Astrocyte of the hippocampus (primary cell): ENCODE data around the gene BARX1.

Experiments used
- DNase-seq: peaks from one replicate; pipeline ENCODE4 v3.0.0; 2011; ENCODE audit warnings: low read depth, low spot score

Gene BARX1

GRCh38 chr9:93917121-93917853, 37.9 kb downstream of the BARX1 start:
- DNase-seq: no peak

- no peak for DNase-seq
Observed at GRCh38 chr9:93916358-93916757, 38.8 kb downstream of the BARX1 start.

GRCh38 chr9:93911801-93912554, 43.2 kb downstream of the BARX1 start:
- no peak for DNase-seq

GRCh38 chr9:93911136-93911745, 43.9 kb downstream of the BARX1 start:
- no peak for DNase-seq

GRCh38 chr9:93910598-93910997, 44.6 kb downstream of the BARX1 start:
- no peak for DNase-seq

- DNase-seq: no peak
Observed at GRCh38 chr9:93910196-93910595, 45.0 kb downstream of the BARX1 start.

- no peak for DNase-seq
Observed at GRCh38 chr9:93909242-93909616, 45.9 kb downstream of the BARX1 start.

GRCh38 chr9:93908591-93909241, 46.4 kb downstream of the BARX1 start:
- DNase-seq: no peak

- DNase-seq: no peak
Observed at GRCh38 chr9:93907551-93908199, 47.5 kb downstream of the BARX1 start.

- DNase-seq: no peak
Observed at GRCh38 chr9:93906195-93906880, 48.8 kb downstream of the BARX1 start.

GRCh38 chr9:93905473-93906133, 49.6 kb downstream of the BARX1 start:
- no peak for DNase-seq

- no peak for DNase-seq
Observed at GRCh38 chr9:93904649-93905472, 50.3 kb downstream of the BARX1 start.

GRCh38 chr9:93903886-93904648, 51.1 kb downstream of the BARX1 start:
- no peak for DNase-seq

- no peak for DNase-seq
Observed at GRCh38 chr9:93902780-93903655, 52.1 kb downstream of the BARX1 start.

- DNase-seq: no peak
Observed at GRCh38 chr9:93902051-93902779, 52.9 kb downstream of the BARX1 start.
